AG10803 (cell line): ENCODE data around the gene SGCA.

ENCODE experiments used
- DNase-seq: peaks from one replicate; pipeline ENCODE4 v3.0.0; 2010; ENCODE audit warnings: low read depth
- H3K4me3 ChIP-seq: 2 replicates; pipeline ENCODE4 v1.5.1; 2011; ENCODE audit warnings: mild to moderate bottlenecking, low read length, control low read depth
- CTCF ChIP-seq: conservative IDR thresholded peaks from 2 replicates; pipeline ENCODE4 v1.5.1; 2011; ENCODE audit warnings: mild to moderate bottlenecking, low read length, control low read depth, inconsistent platforms

The SGCA gene

GRCh38 chr17:50176559-50177357 lies 11.0 kb downstream of the SGCA start:
- DNase-seq, result peak; percentile 37
- TF ChIP-seq CTCF, result peak; percentile 20; the same call in 1 of the 2 replicates

GRCh38 chr17:50177476-50177875 lies 11.7 kb downstream of the SGCA start:
- no peak for DNase-seq
- H3K4me3 ChIP-seq, result no peak overlapping the region
- TF ChIP-seq CTCF, result no peak

More at GRCh38 chr17:50176559-50177357, 11.0 kb downstream of the SGCA start:
- no peak overlapping the region for H3K4me3 ChIP-seq

- DNase-seq, result peak; percentile 97
- peak; percentile 52 for TF ChIP-seq CTCF
- no peak overlapping the region for H3K4me3 ChIP-seq
Observed at GRCh38 chr17:50177983-50178834, 12.4 kb downstream of the SGCA start.

DNA sequence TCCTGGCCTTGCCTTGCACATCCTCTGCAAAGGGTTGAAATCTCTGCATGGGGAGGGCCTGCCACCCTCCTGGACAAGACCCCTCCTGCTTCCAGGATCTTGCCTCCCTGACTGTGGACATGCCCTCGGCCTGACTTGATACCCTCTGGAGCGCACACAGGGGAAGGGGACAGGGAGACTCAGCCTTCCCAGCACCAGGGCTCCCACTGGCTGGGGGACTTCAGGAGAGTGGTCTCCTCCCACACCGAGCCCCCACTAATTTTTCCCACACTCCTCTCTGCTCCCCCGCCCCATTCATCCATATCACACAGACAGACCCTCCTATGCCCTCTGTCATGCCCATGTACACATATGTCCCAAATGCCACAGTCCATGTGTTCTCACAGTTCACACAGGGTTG lies 14.3 kb downstream of the SGCA start:
- DNase-seq, result peak; percentile 36
- H3K4me3 ChIP-seq, result no peak overlapping the region
- TF ChIP-seq CTCF, result no peak

GRCh38 chr17:50180620-50181019 lies 14.8 kb downstream of the SGCA start:
- no peak for DNase-seq
- peak; percentile 12; the same call in 1 of the 2 replicates for TF ChIP-seq CTCF
- H3K4me3 ChIP-seq, result no peak overlapping the region

- no peak for DNase-seq
- TF ChIP-seq CTCF, result no peak
- no peak overlapping the region for H3K4me3 ChIP-seq
Observed at GRCh38 chr17:50181144-50181543, 15.3 kb downstream of the SGCA start.
